Measurements from ENCODE around the gene SEPHS2.

The SEPHS2 gene

DNA sequence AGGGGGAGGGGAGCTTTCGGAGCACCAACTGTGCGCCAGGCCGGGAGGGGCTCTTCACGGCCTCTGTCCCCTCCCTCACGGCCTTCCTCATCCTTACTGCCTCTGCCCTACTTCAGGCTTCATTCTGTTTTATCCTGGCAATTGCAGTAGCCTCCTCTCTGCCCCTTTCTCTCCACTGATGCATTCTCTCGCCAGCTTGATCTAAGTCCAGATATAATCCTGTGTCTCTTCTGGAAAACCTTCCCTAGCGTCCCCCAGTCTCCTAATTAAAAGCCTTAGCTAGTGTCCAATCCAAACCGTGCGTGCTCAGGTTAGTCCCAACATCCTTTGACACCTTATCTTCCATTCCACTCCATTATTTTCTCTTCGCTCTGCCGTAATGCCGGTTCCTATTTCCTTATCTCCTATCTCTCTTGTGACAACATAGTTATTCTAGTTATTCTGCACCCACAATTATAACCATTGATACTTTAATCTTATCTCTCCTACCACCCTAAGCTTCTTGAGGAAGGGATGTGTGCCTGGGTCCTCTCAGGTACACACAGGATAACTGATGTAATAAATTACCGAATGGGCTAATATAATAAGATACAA lies 49.6 kb downstream of the SEPHS2 start (continued):
- TF ChIP-seq ZNF302 (tag by site-specific recombination; IDR thresholded peaks at IDR 0.05; ENCODE audit: low read depth): no peak
- TF ChIP-seq ZNF140 (tag by site-specific recombination; IDR thresholded peaks at IDR 0.05): no peak
- TF ChIP-seq SCRT2 (tag by site-specific recombination; IDR thresholded peaks at IDR 0.05): no peak
- TF ChIP-seq GFI1B (tag by site-specific recombination; IDR thresholded peaks at IDR 0.05): no peak
- TF ChIP-seq, protein P1, sequence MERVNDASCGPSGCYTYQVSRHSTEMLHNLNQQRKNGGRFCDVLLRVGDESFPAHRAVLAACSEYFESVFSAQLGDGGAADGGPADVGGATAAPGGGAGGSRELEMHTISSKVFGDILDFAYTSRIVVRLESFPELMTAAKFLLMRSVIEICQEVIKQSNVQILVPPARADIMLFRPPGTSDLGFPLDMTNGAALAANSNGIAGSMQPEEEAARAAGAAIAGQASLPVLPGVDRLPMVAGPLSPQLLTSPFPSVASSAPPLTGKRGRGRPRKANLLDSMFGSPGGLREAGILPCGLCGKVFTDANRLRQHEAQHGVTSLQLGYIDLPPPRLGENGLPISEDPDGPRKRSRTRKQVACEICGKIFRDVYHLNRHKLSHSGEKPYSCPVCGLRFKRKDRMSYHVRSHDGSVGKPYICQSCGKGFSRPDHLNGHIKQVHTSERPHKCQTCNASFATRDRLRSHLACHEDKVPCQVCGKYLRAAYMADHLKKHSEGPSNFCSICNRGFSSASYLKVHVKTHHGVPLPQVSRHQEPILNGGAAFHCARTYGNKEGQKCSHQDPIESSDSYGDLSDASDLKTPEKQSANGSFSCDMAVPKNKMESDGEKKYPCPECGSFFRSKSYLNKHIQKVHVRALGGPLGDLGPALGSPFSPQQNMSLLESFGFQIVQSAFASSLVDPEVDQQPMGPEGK (tag by site-specific recombination; IDR thresholded peaks at IDR 0.05): peak; percentile 97
- TF ChIP-seq, protein P2, sequence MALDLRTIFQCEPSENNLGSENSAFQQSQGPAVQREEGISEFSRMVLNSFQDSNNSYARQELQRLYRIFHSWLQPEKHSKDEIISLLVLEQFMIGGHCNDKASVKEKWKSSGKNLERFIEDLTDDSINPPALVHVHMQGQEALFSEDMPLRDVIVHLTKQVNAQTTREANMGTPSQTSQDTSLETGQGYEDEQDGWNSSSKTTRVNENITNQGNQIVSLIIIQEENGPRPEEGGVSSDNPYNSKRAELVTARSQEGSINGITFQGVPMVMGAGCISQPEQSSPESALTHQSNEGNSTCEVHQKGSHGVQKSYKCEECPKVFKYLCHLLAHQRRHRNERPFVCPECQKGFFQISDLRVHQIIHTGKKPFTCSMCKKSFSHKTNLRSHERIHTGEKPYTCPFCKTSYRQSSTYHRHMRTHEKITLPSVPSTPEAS (tag by site-specific recombination; IDR thresholded peaks at IDR 0.05): no peak
- TF ChIP-seq ZNF280C (tag by site-specific recombination; IDR thresholded peaks at IDR 0.05): no peak
- TF ChIP-seq SCRT1 (tag by site-specific recombination; IDR thresholded peaks at IDR 0.05; ENCODE audit: borderline replicate concordance): no peak
- no peak for TF ChIP-seq ZBTB49 (tag by site-specific recombination; IDR thresholded peaks at IDR 0.05; ENCODE audit: low read depth)
- TF ChIP-seq ZNF391 (tag by site-specific recombination; IDR thresholded peaks at IDR 0.05; ENCODE audit: borderline replicate concordance, low read depth): no peak
- TF ChIP-seq ZNF174 (tag by site-specific recombination; IDR thresholded peaks at IDR 0.05): no peak
- TF ChIP-seq, protein P3, sequence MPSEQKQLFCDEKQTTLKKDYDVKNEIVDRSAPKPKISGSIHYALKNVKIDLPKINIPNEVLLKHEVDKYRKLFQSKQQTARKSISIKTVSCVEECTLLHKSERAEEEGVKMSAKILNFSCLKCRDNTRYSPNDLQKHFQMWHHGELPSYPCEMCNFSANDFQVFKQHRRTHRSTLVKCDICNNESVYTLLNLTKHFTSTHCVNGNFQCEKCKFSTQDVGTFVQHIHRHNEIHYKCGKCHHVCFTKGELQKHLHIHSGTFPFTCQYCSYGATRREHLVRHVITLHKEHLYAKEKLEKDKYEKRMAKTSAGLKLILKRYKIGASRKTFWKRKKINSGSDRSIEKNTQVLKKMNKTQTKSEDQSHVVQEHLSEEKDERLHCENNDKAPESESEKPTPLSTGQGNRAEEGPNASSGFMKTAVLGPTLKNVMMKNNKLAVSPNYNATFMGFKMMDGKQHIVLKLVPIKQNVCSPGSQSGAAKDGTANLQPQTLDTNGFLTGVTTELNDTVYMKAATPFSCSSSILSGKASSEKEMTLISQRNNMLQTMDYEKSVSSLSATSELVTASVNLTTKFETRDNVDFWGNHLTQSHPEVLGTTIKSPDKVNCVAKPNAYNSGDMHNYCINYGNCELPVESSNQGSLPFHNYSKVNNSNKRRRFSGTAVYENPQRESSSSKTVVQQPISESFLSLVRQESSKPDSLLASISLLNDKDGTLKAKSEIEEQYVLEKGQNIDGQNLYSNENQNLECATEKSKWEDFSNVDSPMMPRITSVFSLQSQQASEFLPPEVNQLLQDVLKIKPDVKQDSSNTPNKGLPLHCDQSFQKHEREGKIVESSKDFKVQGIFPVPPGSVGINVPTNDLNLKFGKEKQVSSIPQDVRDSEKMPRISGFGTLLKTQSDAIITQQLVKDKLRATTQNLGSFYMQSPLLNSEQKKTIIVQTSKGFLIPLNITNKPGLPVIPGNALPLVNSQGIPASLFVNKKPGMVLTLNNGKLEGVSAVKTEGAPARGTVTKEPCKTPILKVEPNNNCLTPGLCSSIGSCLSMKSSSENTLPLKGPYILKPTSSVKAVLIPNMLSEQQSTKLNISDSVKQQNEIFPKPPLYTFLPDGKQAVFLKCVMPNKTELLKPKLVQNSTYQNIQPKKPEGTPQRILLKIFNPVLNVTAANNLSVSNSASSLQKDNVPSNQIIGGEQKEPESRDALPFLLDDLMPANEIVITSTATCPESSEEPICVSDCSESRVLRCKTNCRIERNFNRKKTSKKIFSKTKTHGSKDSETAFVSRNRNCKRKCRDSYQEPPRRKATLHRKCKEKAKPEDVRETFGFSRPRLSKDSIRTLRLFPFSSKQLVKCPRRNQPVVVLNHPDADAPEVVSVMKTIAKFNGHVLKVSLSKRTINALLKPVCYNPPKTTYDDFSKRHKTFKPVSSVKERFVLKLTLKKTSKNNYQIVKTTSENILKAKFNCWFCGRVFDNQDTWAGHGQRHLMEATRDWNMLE (tag by site-specific recombination; conservative IDR thresholded peaks at IDR 0.05; ENCODE audit: low read depth): no peak
- no peak for TF ChIP-seq ZNF311 (tag by site-specific recombination; IDR thresholded peaks at IDR 0.05; ENCODE audit: borderline replicate concordance)
- TF ChIP-seq EGR2 (tag by site-specific recombination; IDR thresholded peaks at IDR 0.05; ENCODE audit: low read depth): no peak
- TF ChIP-seq ZNF488 (tag by site-specific recombination; IDR thresholded peaks at IDR 0.05): no peak
- TF ChIP-seq HOXC10 (CRISPR knock-in tag; IDR thresholded peaks at IDR 0.05): no peak
- TF ChIP-seq, protein P4, sequence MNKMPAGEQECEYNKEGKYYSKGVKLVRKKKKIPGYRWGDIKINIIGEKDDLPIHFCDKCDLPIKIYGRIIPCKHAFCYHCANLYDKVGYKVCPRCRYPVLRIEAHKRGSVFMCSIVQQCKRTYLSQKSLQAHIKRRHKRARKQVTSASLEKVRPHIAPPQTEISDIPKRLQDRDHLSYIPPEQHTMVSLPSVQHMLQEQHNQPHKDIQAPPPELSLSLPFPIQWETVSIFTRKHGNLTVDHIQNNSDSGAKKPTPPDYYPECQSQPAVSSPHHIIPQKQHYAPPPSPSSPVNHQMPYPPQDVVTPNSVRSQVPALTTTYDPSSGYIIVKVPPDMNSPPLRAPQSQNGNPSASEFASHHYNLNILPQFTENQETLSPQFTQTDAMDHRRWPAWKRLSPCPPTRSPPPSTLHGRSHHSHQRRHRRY (tag by site-specific recombination; IDR thresholded peaks at IDR 0.05): no peak
- no peak for TF ChIP-seq ZFP3 (tag by site-specific recombination; IDR thresholded peaks at IDR 0.05; ENCODE audit: low read depth)
- TF ChIP-seq, protein P5, sequence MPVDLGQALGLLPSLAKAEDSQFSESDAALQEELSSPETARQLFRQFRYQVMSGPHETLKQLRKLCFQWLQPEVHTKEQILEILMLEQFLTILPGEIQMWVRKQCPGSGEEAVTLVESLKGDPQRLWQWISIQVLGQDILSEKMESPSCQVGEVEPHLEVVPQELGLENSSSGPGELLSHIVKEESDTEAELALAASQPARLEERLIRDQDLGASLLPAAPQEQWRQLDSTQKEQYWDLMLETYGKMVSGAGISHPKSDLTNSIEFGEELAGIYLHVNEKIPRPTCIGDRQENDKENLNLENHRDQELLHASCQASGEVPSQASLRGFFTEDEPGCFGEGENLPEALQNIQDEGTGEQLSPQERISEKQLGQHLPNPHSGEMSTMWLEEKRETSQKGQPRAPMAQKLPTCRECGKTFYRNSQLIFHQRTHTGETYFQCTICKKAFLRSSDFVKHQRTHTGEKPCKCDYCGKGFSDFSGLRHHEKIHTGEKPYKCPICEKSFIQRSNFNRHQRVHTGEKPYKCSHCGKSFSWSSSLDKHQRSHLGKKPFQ (tag by site-specific recombination; IDR thresholded peaks at IDR 0.05): no peak
- peak; percentile 57; the same call in 1 of the 2 replicates for TF ChIP-seq ZXDB (tag by site-specific recombination; IDR thresholded peaks at IDR 0.05)
- no peak for TF ChIP-seq ZNF274 (IDR thresholded peaks at IDR 0.05; ENCODE audit: low read length)
- no peak for TF ChIP-seq ZNF274 (tag by site-specific recombination; IDR thresholded peaks at IDR 0.05; ENCODE audit: borderline replicate concordance)
- TF ChIP-seq ZNF184 (tag by site-specific recombination; IDR thresholded peaks at IDR 0.05): no peak

All from HEK293 (cell line).